Posterior vena cava (tissue), 2 donors: ENCODE data around the gene ATP2B2. TPM values are rescaled to one million over a fixed set of nuclear protein-coding genes. Genes with fewer than 3 reads are reported as not detected.

Experiments used
- DNase-seq: peaks from one replicate; pipeline ENCODE4 v3.0.0-alpha.2; 2020; ENCODE audit warnings: low spot score
- intact Hi-C, 2 donors: fragments of 100-400 bp; cut with DNase I; formaldehyde crosslinking; loops; one replicate each; pipeline versions ENCODE4 v1.14.1 to v1.14.2; 2022 to 2023
- total RNA-seq, 2 donors: library from RNA; stranded (reverse); fragmentation: NEBNext Ultra II Directional; extraction: Animal tissue kit (Norgen Biotek cat#: 25700); gene quantifications; one replicate each; pipeline ENCODE4 v1.2.1, GENCODE V29; 2021
- donor health status: DM: yes; HTN: yes; CAD: no.
- donor health status: DM: yes; HTN: yes; CAD: no.

The ATP2B2 gene
- total RNA-seq, 2 donors from 2014 or later, result 0.29 to 0.42 TPM

GRCh38 chr3:10365791-10366190, 139.6 kb downstream of the ATP2B2 start:
- peak; percentile 14 for DNase-seq
- intact Hi-C loops, result no loop called here

GRCh38 chr3:10365316-10365715, 140.1 kb downstream of the ATP2B2 start:
- peak; percentile 72 for DNase-seq
- intact Hi-C loops, result no loop called here

GRCh38 chr3:10364806-10365205, 140.6 kb downstream of the ATP2B2 start:
- peak; percentile 36 for DNase-seq
- intact Hi-C loops, result no loop called here

- intact Hi-C loops, result no loop called here
- DNase-seq, result no peak
These were observed 141.5 kb downstream of the ATP2B2 start for GRCh38 chr3:10363935-10364334.

- intact Hi-C loops, result no loop called here
- DNase-seq, result peak; percentile 49
These were observed 144.0 kb downstream of the ATP2B2 start for GRCh38 chr3:10361375-10361774.

- intact Hi-C loops, result no loop called here
- peak; percentile 14 for DNase-seq
These were observed 144.9 kb downstream of the ATP2B2 start for GRCh38 chr3:10360478-10360877.

GRCh38 chr3:10359761-10360161, 145.6 kb downstream of the ATP2B2 start:
- peak; percentile 69 for DNase-seq
- intact Hi-C loops, result no loop called here

- intact Hi-C loops, result no loop called here
These were observed 146.9 kb downstream of the ATP2B2 start for GRCh38 chr3:10358309-10358980.

GRCh38 chr3:10357592-10358308, 147.6 kb downstream of the ATP2B2 start:
- intact Hi-C loops, result no loop called here
- peak; percentile 86 for DNase-seq

More at GRCh38 chr3:10358309-10358980, 146.9 kb downstream of the ATP2B2 start:
- peak; percentile 56 for DNase-seq

- no peak for DNase-seq
- intact Hi-C loops, result no loop called here
These were observed 148.3 kb downstream of the ATP2B2 start for GRCh38 chr3:10357095-10357494.

GRCh38 chr3:10356461-10356981, 148.9 kb downstream of the ATP2B2 start:
- intact Hi-C loops, result no loop called here

GRCh38 chr3:10354361-10355015, 150.9 kb downstream of the ATP2B2 start:
- intact Hi-C loops, result no loop called here
- no peak for DNase-seq

More at GRCh38 chr3:10356461-10356981, 148.9 kb downstream of the ATP2B2 start:
- no peak for DNase-seq

GRCh38 chr3:10353661-10354360, 151.6 kb downstream of the ATP2B2 start:
- DNase-seq, result no peak
- intact Hi-C loops, result no loop called here

- intact Hi-C loops, result no loop called here
- DNase-seq, result no peak
These were observed 152.2 kb downstream of the ATP2B2 start for GRCh38 chr3:10353160-10353559.

- peak; percentile 58 for DNase-seq
- intact Hi-C loops, result no loop called here
These were observed 153.1 kb downstream of the ATP2B2 start for GRCh38 chr3:10352146-10352911.

GRCh38 chr3:10351013-10351735, 154.2 kb downstream of the ATP2B2 start:
- DNase-seq, result no peak
- intact Hi-C loops, result no loop called here

GRCh38 chr3:10350324-10350985, 154.9 kb downstream of the ATP2B2 start:
- DNase-seq, result peak; percentile 69
- intact Hi-C loops, result no loop called here
